Measurements from ENCODE around the gene AGAP1.

AGAP1 gene

DNA sequence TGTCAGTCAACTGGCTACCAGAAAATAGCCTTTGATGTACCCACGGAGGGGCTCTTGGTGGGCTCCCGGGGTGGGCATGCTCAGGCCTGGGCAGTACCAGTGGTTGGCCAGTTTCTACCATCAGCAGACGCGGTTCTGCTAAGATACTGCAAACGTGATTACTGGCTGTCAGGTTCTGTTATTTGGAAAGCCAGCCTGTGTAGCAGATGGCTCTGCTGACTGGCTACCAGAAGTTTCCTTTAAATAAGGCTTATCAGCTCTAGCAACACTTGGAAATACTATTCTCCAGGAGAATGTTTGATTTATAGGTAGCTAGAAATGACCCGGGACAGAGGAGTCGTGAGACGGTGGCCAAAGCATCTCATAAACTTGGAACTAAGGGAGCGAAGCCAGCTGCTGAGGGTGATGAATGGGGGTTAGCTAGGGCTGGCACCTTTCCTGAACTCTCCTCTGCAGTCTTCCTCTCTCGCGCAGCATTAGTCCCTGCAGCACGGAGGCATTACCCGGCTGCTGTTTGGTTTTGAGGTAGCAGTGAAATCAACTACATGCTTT lies 171.9 kb downstream of the AGAP1 start:
- no peak for DNase-seq (ENCODE audit: low read depth)
- no peak overlapping the region for H3K4me3 ChIP-seq (ENCODE audit: low read depth, low read length)
- TF ChIP-seq, protein P1, sequence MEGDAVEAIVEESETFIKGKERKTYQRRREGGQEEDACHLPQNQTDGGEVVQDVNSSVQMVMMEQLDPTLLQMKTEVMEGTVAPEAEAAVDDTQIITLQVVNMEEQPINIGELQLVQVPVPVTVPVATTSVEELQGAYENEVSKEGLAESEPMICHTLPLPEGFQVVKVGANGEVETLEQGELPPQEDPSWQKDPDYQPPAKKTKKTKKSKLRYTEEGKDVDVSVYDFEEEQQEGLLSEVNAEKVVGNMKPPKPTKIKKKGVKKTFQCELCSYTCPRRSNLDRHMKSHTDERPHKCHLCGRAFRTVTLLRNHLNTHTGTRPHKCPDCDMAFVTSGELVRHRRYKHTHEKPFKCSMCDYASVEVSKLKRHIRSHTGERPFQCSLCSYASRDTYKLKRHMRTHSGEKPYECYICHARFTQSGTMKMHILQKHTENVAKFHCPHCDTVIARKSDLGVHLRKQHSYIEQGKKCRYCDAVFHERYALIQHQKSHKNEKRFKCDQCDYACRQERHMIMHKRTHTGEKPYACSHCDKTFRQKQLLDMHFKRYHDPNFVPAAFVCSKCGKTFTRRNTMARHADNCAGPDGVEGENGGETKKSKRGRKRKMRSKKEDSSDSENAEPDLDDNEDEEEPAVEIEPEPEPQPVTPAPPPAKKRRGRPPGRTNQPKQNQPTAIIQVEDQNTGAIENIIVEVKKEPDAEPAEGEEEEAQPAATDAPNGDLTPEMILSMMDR (IDR thresholded peaks at IDR 0.05; ENCODE audit: low read depth, low read length, missing control alignments) = no peak

DNA sequence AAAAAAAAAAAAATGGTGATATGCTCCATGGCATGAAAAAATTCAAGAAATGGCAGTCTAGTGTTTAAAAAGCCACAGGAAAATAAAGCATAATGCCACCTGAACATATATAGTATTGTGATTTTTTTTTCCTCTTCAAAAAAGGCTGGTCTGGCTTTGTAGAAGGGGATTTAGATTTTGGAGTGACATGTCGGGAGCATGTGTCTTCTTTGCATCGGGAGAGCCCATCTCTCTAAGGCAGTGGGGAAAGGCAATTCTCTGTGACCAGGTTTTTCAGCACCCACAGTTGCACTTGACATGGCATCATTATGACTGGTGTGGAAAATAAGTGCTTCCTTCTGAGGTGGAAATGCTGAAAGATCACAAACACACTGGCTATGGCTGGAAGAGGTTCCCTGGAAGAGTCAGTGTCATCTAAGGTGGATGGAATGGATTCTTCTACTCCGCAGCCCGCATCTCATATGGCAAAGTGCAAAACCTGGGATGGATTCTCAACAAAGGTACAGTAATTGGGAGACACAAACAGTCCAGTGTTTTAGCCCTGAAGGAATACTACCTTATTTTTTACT lies 172.5 kb downstream of the AGAP1 start:
- DNase-seq (ENCODE audit: low read depth) = no peak
- no peak overlapping the region for H3K4me3 ChIP-seq (ENCODE audit: low read depth, low read length)
- TF ChIP-seq, protein P1 (IDR thresholded peaks at IDR 0.05; ENCODE audit: low read depth, low read length, missing control alignments) = no peak

DNA sequence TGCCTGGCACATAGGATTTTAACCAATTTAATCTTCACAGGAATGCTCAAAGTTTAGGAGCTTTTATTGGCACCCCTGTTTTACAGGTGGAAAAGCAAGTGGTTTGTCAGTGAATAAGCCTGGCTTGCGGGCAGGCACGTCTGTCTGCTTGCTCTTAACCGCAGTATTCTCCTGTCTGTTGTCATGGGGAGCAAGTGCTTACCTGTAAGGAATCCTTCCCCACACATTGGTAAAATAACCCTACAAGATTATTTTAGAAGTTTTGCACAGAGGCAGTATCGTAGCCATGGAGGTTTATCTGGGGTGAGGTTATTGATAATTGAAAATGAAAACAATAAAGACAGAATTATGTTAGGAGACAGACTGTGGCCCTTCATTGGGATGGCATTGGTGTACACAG lies 174.9 kb downstream of the AGAP1 start:
- no peak overlapping the region for H3K4me3 ChIP-seq (ENCODE audit: low read depth, low read length)
- TF ChIP-seq, protein P1 (IDR thresholded peaks at IDR 0.05; ENCODE audit: low read depth, low read length, missing control alignments) = no peak
- DNase-seq (ENCODE audit: low read depth) = no peak

DNA sequence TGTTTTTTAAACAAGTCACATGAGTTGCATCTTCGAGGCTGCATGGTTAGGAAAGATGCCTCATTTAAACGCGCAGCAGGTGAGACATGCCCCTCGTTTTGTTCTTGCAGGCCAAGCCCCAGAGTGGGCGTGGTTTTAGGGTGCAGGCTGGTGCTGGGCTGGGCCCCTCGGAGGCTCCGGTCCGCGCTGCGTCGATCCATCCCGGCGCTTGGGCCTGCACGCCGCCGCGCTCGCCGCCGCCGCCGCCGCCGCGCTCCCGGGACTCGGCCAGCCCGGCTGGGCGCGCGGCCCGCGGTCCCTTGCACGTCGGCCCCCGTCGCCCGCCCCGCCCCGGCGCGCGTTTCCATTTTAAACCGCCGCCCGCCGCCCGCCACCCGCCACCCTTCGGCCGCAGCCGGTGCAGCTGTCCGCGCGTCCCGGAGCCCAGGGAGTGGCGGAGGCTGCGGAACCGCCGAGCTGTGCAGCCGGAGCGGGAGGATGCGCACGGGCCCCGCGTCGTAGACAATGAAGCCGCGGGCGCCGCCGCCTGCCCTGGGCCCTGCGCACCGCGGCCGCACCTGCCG lies 175.5 kb downstream of the AGAP1 start:
- TF ChIP-seq, protein P1 (IDR thresholded peaks at IDR 0.05; ENCODE audit: low read depth, low read length, missing control alignments) = no peak
- H3K4me3 ChIP-seq (ENCODE audit: low read depth, low read length) = no peak overlapping the region
- DNase-seq (ENCODE audit: low read depth) = no peak

DNA sequence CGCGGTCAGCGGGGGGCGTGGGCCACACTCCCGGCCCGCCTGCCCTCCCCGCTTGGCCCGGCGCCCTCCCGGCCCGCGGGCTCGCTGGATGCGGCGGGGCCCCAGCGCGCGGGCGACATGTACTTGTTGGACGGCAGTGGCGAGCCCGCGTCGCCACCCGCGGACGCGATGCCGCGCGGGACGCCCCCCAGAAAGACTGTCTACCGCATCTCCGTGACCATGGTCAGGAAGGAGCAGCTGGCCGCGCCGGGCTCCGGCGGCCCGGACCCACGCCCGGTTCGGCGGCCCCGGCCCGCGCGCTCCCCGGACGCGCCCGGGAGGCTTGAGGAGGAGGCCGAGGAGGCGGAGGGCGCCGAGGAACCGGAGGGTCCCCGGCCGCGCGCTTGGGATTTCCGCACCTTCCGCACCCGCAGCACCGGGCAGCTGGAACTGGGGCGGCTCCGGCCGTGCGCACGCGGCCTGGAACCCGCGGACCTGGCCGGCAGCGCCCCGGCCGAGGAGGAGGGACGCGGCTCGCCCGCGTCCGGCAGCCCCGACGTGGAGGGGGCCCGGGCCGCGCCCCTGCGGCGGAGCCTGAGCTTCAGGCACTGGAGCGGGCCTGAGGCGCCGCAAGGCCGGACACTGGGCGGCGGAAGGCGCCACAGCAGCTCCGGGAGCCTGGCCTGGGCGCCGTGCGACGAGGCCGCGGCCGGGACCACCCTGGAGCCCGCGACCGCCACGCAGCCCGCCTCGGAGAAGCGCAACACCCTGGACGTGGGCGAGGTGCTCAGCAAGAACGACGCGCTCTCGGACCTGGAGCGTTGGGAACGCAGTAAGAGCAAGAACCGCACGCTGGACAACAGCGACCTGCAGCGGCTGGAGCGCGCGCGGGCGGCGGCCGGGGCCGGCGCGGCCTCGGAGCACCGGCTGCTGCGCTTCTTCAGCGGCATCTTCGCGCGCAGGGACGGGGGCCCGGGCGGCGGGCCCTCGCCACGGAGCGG lies 176.4 kb downstream of the AGAP1 start:
- no peak for DNase-seq (ENCODE audit: low read depth)
- TF ChIP-seq, protein P1 (IDR thresholded peaks at IDR 0.05; ENCODE audit: low read depth, low read length, missing control alignments) = no peak
- H3K4me3 ChIP-seq (ENCODE audit: low read depth, low read length) = no peak overlapping the region

DNA sequence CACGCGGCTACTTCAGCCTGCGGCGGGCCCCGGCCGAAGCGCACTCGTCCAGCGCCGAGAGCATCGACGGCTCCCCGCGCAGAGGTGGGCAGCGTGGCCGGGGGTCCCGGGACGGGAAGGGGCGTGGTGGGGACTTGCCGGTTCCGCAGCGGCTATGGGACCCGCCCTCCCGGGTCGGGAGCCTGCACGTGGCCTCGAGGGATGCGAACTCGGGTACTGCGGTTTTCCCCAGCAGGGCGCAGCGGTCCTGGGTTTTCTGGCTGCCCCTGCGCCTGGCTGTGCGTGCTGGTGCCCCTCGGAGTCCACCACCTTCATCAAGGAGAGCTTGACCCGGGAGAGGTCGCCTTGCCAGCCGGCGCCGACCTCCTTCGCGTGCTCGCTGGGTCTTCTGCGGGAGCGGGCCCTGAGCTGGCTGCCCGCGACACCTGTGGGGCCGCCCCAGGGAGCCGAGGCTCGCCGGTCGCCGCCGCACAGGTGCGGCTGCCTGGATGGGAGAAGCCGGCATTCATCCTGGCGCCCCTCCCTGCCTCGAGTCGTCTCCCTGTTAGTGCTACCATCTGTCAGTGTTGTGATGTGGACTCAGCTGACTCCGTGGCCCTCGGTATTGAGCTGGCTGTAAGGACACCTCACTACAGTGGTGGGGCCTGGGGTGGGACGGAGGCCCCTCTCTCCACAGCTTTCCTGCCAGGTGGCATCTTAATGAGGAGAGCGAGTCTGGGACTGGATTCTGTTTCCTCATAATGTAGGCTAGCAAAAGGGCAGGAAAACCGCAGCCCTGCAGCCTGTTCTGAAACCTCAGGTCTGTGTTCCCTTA lies 177.3 kb downstream of the AGAP1 start:
- no peak for DNase-seq (ENCODE audit: low read depth)
- H3K4me3 ChIP-seq (ENCODE audit: low read depth, low read length) = no peak overlapping the region
- TF ChIP-seq, protein P1 (IDR thresholded peaks at IDR 0.05; ENCODE audit: low read depth, low read length, missing control alignments) = no peak

Measured in GM12864 (cell line).